GM12801 (cell line): ENCODE results near the gene AIDA.

Experiments
- CTCF ChIP-seq: IDR thresholded peaks from one replicate; pipeline ENCODE4 v1.5.1; 2011; ENCODE audit warnings: control low read depth; ENCODE audit not compliant: insufficient read length; ENCODE audit errors: extremely low read depth

AIDA gene

GRCh38 chr1:222749927-222750326, 37.6 kb upstream of the AIDA start:
- no peak for TF ChIP-seq CTCF

DNA sequence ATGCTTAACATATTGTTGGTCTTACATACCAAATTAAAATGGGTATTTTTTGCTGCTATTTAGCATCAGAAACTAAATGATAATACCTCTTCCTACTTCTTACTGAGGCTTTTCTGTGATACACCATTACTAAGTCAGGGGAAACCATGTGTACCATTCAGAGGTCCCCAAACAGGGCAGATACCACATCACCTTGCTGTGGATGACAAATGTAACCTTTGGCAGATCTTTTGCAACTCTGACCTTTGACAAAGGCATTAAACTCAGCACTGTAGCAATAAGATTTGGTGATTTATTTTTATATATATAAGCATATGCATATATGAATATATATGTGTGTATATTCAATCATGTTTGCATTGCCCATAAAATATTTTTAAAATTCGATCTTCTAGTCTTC, 27.6 kb upstream of the AIDA start:
- TF ChIP-seq CTCF: no peak

GRCh38 chr1:222739465-222739864, 27.2 kb upstream of the AIDA start:
- TF ChIP-seq CTCF: no peak

DNA sequence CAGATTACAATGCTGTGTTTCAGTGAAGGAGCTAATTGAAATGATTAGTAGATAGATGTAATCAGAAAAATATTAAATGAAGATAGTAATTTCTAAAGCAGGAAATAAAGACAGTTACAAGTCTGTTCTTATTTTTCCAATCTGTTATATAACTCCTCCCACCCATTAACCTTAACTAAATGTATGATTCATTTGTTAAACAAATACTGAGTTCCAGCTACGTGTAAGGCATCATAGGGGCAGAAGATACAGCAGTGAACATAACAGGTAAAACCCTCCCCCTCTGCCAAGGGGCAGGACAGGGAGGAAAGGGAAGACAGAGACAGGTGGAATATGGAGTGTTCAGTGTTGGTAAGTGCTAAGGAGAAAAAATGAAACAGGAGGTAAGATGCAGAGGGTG, 24.7 kb upstream of the AIDA start, which contains the start of gene FAM177B:
Gene FAM177B, plus strand, starts transcription at position 231 of the 400 bp plus-strand sequence. CDS start 9,344 bp downstream, outside the sequence.
- no peak for TF ChIP-seq CTCF

GRCh38 chr1:222736470-222736869, 24.2 kb upstream of the AIDA start:
- no peak for TF ChIP-seq CTCF

- no peak for TF ChIP-seq CTCF
Measured at GRCh38 chr1:222734740-222735139, 22.4 kb upstream of the AIDA start.

DNA sequence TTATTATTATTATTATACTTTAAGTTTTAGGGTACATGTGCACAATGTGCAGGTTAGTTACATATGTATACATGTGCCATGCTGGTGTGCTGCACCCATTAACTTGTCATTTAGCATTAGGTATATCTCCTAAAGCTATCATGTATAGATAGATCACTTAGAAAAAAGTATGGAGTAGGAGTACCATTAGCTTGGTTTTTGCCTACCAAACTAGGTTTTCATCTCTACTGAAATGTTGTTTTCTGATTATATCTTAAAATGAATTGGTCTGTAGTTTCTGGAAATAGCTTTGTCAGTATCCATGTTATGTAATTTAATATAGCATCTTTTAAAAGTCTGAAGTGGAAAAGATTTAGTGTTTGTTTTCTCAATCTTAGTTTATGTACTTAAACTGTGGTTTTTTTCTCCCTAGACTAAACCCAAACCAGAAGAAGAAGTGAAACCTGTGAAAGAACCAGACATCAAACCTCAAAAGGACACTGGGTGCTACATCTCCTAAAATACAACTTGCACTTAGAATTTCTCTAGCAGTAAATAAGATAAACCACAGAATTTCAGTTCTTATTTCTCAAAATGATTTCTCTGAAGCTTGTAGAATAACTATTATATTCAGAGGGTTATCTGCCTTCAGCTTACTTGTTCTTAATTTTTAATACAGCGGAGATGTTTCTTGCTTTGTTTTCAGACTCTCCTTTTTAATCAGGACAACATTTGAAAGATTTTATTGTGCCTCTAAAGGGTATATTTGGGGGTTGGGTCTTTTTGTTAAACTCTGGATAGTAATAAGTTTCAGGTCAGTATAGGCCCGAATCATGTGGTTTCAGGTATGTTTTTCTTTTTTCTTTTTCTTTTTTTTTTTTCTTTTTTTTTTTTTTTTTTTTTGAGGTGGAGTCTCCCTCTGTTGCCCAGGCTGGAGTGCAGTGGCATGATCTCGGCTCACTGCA, 20.2 kb upstream of the AIDA start:
- no peak for TF ChIP-seq CTCF
